AG04449 (cell line): ENCODE data around the gene SLF1.

Experiments used
- CTCF ChIA-PET: fragments of 350-600 bp; formaldehyde crosslinking; extraction: SDS; loops from one replicate; lab custom pipeline; 2021; ENCODE audit warnings: antibody characterized with exemption; lab: Yijun Ruan, JAX
- POLR2A ChIA-PET: fragments of 400-600, 350-600 bp; formaldehyde crosslinking; extraction: SDS; loops from one replicate; lab custom pipeline; 2020; ENCODE audit warnings: antibody characterized with exemption, inconsistent platforms; lab: Yijun Ruan, JAX
- DNase-seq: peaks from one replicate; pipeline ENCODE4 v3.0.0-alpha.2; 2010; ENCODE audit warnings: low read depth, low spot score
- H3K4me3 ChIP-seq: 2 replicates; pipeline ENCODE4 v1.5.1; 2011; ENCODE audit warnings: low read depth, mild to moderate bottlenecking, control low read depth, low read length
- TF ChIP-seq, protein P1 (sequence below): IDR thresholded peaks from one replicate; pipeline ENCODE4 v1.5.1; 2011; ENCODE audit warnings: mild to moderate bottlenecking, moderate library complexity, low read length, control low read depth, inconsistent platforms; ENCODE audit not compliant: insufficient read depth; ENCODE audit errors: missing control alignments

The SLF1 gene

DNA sequence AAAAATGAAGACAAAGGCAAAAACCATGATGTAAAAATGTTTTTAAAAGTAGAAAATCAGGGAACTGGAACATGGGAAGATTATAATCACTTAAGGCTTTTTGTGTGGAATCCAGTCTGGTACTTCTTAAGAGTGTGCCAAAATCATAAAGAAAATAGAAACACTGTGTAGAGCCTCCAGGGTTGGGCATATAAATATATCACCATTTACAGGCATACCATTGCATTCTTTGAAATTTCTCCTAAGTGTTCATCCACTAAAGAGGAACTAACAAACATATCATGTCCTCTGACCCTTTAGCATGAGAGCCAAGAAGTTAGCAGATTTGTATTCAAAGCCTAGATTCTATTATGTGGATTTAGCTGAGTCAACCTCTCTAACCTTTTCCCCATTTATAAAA, 93.3 kb downstream of the SLF1 start:
- DNase-seq, result no peak
- CTCF ChIA-PET, result interaction anchor here (1.2 kb wide), 1 partner anchor 26 kb away, joined by 3 read pairs; no protein-coding TSS in a partner anchor
- POLR2A ChIA-PET, result no interaction called here
- TF ChIP-seq, protein P1, sequence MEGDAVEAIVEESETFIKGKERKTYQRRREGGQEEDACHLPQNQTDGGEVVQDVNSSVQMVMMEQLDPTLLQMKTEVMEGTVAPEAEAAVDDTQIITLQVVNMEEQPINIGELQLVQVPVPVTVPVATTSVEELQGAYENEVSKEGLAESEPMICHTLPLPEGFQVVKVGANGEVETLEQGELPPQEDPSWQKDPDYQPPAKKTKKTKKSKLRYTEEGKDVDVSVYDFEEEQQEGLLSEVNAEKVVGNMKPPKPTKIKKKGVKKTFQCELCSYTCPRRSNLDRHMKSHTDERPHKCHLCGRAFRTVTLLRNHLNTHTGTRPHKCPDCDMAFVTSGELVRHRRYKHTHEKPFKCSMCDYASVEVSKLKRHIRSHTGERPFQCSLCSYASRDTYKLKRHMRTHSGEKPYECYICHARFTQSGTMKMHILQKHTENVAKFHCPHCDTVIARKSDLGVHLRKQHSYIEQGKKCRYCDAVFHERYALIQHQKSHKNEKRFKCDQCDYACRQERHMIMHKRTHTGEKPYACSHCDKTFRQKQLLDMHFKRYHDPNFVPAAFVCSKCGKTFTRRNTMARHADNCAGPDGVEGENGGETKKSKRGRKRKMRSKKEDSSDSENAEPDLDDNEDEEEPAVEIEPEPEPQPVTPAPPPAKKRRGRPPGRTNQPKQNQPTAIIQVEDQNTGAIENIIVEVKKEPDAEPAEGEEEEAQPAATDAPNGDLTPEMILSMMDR, result no peak
- H3K4me3 ChIP-seq, result no peak overlapping the region

DNA sequence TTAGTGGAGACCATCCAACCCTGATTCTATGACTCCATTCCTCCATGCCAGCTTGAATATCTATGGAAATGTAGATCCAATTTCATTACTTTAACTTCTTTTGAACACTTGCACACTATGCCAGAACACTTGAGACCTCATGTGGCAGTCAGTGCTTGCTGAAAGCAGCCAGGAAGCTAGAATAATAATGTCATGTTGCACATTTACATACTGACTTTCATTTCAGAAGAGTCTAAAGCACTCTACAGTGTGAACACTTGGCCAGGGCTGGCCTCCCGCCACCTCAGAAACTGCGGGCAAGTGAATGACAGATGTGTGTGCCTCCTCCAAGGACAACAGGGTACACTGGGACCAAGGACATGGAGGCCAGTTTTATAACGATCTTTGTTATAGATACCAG, 97.3 kb downstream of the SLF1 start:
- no peak overlapping the region for H3K4me3 ChIP-seq
- ChIA-PET POLR2A (no interaction called here), CTCF (interaction anchor here (1.1 kb wide), 1 partner anchor 22 kb away, joined by 5 read pairs; no protein-coding TSS in a partner anchor)
- no peak for DNase-seq
- TF ChIP-seq, protein P1, result no peak

DNA sequence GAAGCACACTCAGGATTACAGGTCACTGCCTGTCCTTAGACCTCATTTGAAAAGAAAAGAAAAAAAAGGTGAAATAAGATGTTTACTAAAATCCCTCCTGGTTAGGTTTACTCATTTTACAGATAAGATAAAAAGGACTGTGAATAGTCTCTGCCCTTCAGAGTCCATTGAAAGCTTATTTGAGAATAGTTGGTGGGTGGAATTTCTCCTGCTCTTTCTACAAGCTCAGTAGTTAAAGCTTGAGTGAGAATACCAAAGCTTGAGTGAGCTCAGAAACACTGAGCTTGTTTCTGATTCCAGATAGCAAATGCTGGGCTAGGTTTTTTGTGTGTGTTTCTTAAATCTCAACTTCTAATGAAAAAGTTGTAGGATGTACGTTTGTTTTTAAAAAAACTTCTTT, 106.7 kb downstream of the SLF1 start:
- POLR2A ChIA-PET, result no interaction called here

DNA sequence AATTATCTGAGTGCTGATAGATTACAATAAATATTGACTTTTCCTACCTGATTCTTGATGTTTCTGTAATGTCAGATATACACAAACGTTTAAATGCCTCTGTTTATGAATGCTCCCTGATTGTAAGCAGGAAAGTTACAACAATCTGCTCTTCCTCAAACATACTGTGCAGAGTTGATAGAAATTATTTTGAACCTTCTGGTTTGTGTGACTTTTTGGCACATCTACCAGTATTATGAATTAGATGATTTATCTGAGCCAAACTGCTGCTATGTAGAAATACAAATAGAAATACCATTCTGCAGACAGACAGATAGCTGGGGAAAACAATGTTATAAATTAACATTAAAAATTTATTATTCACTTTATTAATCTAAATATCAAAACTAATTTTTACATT, 113.0 kb downstream of the SLF1 start:
- DNase-seq, result no peak
- no peak overlapping the region for H3K4me3 ChIP-seq
- ChIA-PET POLR2A (no interaction called here), CTCF (no interaction called here)
- TF ChIP-seq, protein P1, result no peak

More for the DNA sequence above, 106.7 kb downstream of the SLF1 start:
- CTCF ChIA-PET, result interaction anchor here (1.9 kb wide), 1 partner anchor 13 kb away, joined by 9 read pairs; no protein-coding TSS in a partner anchor
- TF ChIP-seq, protein P1, result no peak
- DNase-seq, result no peak
- no peak overlapping the region for H3K4me3 ChIP-seq

DNA sequence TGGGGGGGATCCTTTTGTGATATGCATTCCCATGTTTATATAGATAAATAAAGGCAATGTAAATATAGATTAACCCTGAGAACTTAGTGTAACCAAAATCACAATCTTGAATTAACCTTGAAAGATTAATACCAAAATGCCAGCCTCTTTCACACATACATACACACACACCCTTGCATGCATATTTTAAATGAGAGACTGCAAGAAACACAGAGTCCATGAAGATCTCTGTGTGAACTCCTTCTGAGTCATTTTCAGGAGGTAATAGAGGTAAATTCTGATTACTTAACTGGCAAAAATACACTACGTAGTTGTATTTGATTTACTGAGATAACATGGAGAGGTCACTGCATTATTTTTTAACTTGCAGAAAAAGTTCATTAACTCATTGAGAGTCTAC, 118.0 kb downstream of the SLF1 start:
- no peak for DNase-seq
- CTCF ChIA-PET, result interaction anchor here (1.0 to 3.9 kb wide), 7 partner anchors 12 to 1068 kb away, joined by 3 to 42 read pairs (median 5); no protein-coding TSS in a partner anchor
- H3K4me3 ChIP-seq, result no peak overlapping the region
- TF ChIP-seq, protein P1, result no peak
- POLR2A ChIA-PET, result no interaction called here

DNA sequence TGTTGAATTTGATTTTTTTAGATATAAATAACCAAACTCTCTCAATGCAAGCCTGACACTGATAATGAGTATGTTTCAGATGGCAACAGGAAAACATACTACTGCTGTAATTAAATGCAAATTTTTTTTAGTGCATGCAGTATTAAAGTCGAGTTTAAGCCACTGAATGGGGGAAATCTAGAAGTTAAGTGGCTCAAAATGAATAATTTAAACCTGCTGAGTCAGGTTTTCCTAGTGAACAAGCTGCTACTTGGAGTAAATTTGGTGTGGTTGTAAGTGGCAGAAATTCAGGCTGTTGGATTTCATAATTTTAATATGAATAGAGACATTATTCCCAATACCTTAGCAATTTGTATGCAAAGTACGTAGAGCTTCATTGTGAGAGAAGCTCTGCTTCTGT, 121.8 kb downstream of the SLF1 start:
- DNase-seq, result no peak
- CTCF ChIA-PET, result no interaction called here

More for the DNA sequence above, 121.8 kb downstream of the SLF1 start:
- TF ChIP-seq, protein P1, result no peak
- H3K4me3 ChIP-seq, result no peak overlapping the region
- POLR2A ChIA-PET, result no interaction called here
